ENCODE measurements around the gene CHST1.

The CHST1 gene

GRCh38 chr11:45665206-45665932 is at the start of gene CHST1:
Gene CHST1 (minus strand): TSS chr11:45665622. CDS start chr11:45650923, 14,699 bp downstream.
- H3K4me3 ChIP-seq (ENCODE audit: low read depth, low read length), result peak within 1 kb of the TSS; percentile 37
- TF ChIP-seq CTCF (IDR thresholded peaks at IDR 0.05; ENCODE audit: low read depth, low read length), result no peak

- no peak for TF ChIP-seq CTCF (IDR thresholded peaks at IDR 0.05; ENCODE audit: low read depth, low read length)
Observed at GRCh38 chr11:45713573-45713972, 48.2 kb upstream of the CHST1 start.

GRCh38 chr11:45710561-45710960 is 45.1 kb upstream of the CHST1 start:
- no peak overlapping the region for H3K4me3 ChIP-seq (ENCODE audit: low read depth, low read length)
- no peak for TF ChIP-seq CTCF (IDR thresholded peaks at IDR 0.05; ENCODE audit: low read depth, low read length)

More at GRCh38 chr11:45713573-45713972, 48.2 kb upstream of the CHST1 start:
- H3K4me3 ChIP-seq (ENCODE audit: low read depth, low read length), result no peak overlapping the region

- TF ChIP-seq CTCF (IDR thresholded peaks at IDR 0.05; ENCODE audit: low read depth, low read length), result no peak
- no peak overlapping the region for H3K4me3 ChIP-seq (ENCODE audit: low read depth, low read length)
Observed at GRCh38 chr11:45708887-45709663, 43.7 kb upstream of the CHST1 start.

GRCh38 chr11:45704635-45705034 is 39.2 kb upstream of the CHST1 start:
- no peak for TF ChIP-seq CTCF (IDR thresholded peaks at IDR 0.05; ENCODE audit: low read depth, low read length)
- no peak overlapping the region for H3K4me3 ChIP-seq (ENCODE audit: low read depth, low read length)

- no peak for TF ChIP-seq CTCF (IDR thresholded peaks at IDR 0.05; ENCODE audit: low read depth, low read length)
- H3K4me3 ChIP-seq (ENCODE audit: low read depth, low read length), result no peak overlapping the region
Observed at GRCh38 chr11:45704133-45704532, 38.7 kb upstream of the CHST1 start.

- TF ChIP-seq CTCF (IDR thresholded peaks at IDR 0.05; ENCODE audit: low read depth, low read length), result no peak
Observed at GRCh38 chr11:45702511-45702910, 37.1 kb upstream of the CHST1 start.

More at GRCh38 chr11:45702511-45702910, 37.1 kb upstream of the CHST1 start:
- H3K4me3 ChIP-seq (ENCODE audit: low read depth, low read length), result no peak overlapping the region

All from WI38 (cell line).